NCI-H146 treated with DMSO at 0.1 percent for 48 hours (cell line): ENCODE data around the gene ZBTB7A.

Experiments
- DNase-seq: peaks from one replicate; lab custom pipeline; 2025; ENCODE audit not compliant: unreplicated experiment; lab: John Stamatoyannopoulos, UW

The ZBTB7A gene

GRCh38 chr19:4037301-4037949, 29.3 kb downstream of the ZBTB7A start:
- DNase-seq: no peak

GRCh38 chr19:4036576-4037300, 30.0 kb downstream of the ZBTB7A start:
- DNase-seq: no peak

GRCh38 chr19:4035582-4035981, 31.1 kb downstream of the ZBTB7A start:
- DNase-seq: no peak

GRCh38 chr19:4035018-4035566, 31.6 kb downstream of the ZBTB7A start:
- DNase-seq: no peak

GRCh38 chr19:4034048-4035017, 32.4 kb downstream of the ZBTB7A start:
- DNase-seq: no peak

GRCh38 chr19:4033028-4033956, 33.4 kb downstream of the ZBTB7A start:
- no peak for DNase-seq

- no peak for DNase-seq
Observed at GRCh38 chr19:4032436-4032835, 34.3 kb downstream of the ZBTB7A start.

GRCh38 chr19:4031420-4031819, 35.3 kb downstream of the ZBTB7A start:
- no peak for DNase-seq

GRCh38 chr19:4030981-4031380, 35.7 kb downstream of the ZBTB7A start:
- no peak for DNase-seq

GRCh38 chr19:4030552-4030951, 36.1 kb downstream of the ZBTB7A start:
- no peak for DNase-seq

GRCh38 chr19:4029247-4029614, 37.5 kb downstream of the ZBTB7A start:
- no peak for DNase-seq

GRCh38 chr19:4028334-4029246, 38.1 kb downstream of the ZBTB7A start:
- no peak for DNase-seq

GRCh38 chr19:4027146-4027545, 39.6 kb downstream of the ZBTB7A start:
- no peak for DNase-seq

- no peak for DNase-seq
Observed at GRCh38 chr19:4025317-4025716, 41.4 kb downstream of the ZBTB7A start.

- no peak for DNase-seq
Observed at GRCh38 chr19:4023600-4024398, 42.9 kb downstream of the ZBTB7A start.

- no peak for DNase-seq
Observed at GRCh38 chr19:4019578-4019977, 47.1 kb downstream of the ZBTB7A start.

- DNase-seq: no peak
Observed at GRCh38 chr19:4018775-4019504, 47.8 kb downstream of the ZBTB7A start.

GRCh38 chr19:4018140-4018613, 48.5 kb downstream of the ZBTB7A start:
- DNase-seq: no peak
